Neutrophil (primary cell): ENCODE results near the gene RAPGEF2.

Experiments used
- H3K27ac ChIP-seq: fragments of 200-600 bp; sonication (generic); 2 replicates; pipeline ENCODE4 v1.5.1; 2016; ENCODE audit warnings: mild to moderate bottlenecking, moderate library complexity
- H3K27me3 ChIP-seq: fragments of 200-600 bp; sonication (generic); 2 replicates; pipeline ENCODE4 v1.6.0; 2016; ENCODE audit warnings: mild to moderate bottlenecking
- H3K36me3 ChIP-seq: fragments of 200-600 bp; sonication (generic); 2 replicates; pipeline ENCODE4 v1.5.1; 2017
- H3K4me1 ChIP-seq, 2 experiments: fragments of 200-600 bp in 1 of 2; sonication (generic) in 1 of 2; 1 replicate in 1 of 2; 2 replicates in 1 of 2; pipeline versions ENCODE4 v1.5.1 to v1.6.1; 2013 to 2016; ENCODE audit warnings: low read depth in 1 of 2, low read length in 1 of 2, mild to moderate bottlenecking in 1 of 2, moderate library complexity in 1 of 2; ENCODE audit not compliant: control insufficient read depth in 1 of 2, insufficient read depth in 1 of 2
- H3K4me3 ChIP-seq, 2 experiments: fragments of 200-600 bp in 1 of 2; sonication (generic) in 1 of 2; 1 replicate in 1 of 2; 2 replicates in 1 of 2; pipeline ENCODE4 v1.5.1; 2013 to 2016; ENCODE audit warnings: low read depth in 1 of 2, low read length in 1 of 2, mild to moderate bottlenecking in 1 of 2, moderate library complexity in 1 of 2
- H3K9me3 ChIP-seq: fragments of 200-600 bp; sonication (generic); 2 replicates; pipeline ENCODE4 v1.5.1; 2016
- TF ChIP-seq, protein P1 (sequence below): fragments of 200-600 bp; sonication (generic); IDR thresholded peaks from 2 replicates; pipeline ENCODE4 v1.5.1; 2016; ENCODE audit warnings: antibody characterized with exemption

RAPGEF2 gene

GRCh38 chr4:159395693-159396092 lies 292.8 kb downstream of the RAPGEF2 start:
- Histone ChIP-seq H3K4me1 (peaks cover 0 to 1% of the 10 kb centered on the region in 2 experiments), H3K36me3 (no peaks in the 10 kb centered on the region), H3K9me3 (no peaks in the 10 kb centered on the region), H3K27ac (no peak overlapping the region), H3K4me3 (no peak overlapping the region), H3K27me3 (peaks cover 9% of the 10 kb centered on the region)
- TF ChIP-seq, protein P1, sequence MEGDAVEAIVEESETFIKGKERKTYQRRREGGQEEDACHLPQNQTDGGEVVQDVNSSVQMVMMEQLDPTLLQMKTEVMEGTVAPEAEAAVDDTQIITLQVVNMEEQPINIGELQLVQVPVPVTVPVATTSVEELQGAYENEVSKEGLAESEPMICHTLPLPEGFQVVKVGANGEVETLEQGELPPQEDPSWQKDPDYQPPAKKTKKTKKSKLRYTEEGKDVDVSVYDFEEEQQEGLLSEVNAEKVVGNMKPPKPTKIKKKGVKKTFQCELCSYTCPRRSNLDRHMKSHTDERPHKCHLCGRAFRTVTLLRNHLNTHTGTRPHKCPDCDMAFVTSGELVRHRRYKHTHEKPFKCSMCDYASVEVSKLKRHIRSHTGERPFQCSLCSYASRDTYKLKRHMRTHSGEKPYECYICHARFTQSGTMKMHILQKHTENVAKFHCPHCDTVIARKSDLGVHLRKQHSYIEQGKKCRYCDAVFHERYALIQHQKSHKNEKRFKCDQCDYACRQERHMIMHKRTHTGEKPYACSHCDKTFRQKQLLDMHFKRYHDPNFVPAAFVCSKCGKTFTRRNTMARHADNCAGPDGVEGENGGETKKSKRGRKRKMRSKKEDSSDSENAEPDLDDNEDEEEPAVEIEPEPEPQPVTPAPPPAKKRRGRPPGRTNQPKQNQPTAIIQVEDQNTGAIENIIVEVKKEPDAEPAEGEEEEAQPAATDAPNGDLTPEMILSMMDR = no peak

DNA sequence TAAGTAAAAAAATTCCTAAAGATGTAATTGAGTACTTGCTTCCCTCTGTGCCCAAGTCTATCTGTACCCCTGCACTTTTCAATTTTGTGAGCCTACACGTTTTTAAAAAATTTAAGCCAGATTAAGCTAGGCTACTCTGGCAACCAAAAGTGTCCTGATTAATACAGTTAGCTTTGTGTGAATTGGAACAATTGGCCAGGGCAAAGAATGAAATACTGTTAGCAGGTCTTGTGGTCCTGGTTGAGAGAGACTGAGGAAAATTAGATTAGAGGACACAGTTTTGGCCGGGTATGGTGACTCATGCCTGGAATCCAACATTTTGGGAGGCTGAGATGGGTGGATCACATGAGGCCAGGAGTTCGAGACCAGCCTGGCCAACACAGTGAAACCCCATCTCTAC lies 293.3 kb downstream of the RAPGEF2 start:
- Histone ChIP-seq H3K4me1 (peaks cover 2 to 4% of the 10 kb centered on the region in 2 experiments), H3K9me3 (no peaks in the 10 kb centered on the region), H3K27me3 (peaks cover 5% of the 10 kb centered on the region), H3K36me3 (no peaks in the 10 kb centered on the region), H3K27ac (no peak overlapping the region), H3K4me3 (no peak overlapping the region)
- TF ChIP-seq, protein P1 = no peak

DNA sequence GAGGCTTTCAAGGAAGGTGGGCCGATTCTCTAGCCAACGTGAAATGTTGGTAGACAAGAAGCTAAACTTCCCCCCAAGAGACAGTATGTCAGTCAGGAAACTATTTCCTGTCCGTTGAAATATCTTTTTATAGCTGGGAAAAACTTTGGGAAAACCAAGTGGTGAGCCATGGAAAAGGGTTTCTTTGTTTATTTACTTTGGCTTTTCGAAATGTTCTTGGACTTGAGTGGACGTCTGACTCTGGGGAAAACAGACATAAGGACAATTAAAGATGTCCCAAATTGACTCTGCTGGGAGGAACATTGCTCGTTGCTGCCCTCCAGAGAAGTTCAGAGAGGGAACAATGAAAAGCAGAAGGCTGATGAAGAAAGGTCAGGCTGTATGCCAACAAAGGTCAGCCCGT lies 295.4 kb downstream of the RAPGEF2 start:
- TF ChIP-seq, protein P1 = no peak
- Histone ChIP-seq H3K4me3 (no peak overlapping the region), H3K27ac (no peak overlapping the region), H3K36me3 (no peaks in the 10 kb centered on the region), H3K27me3 (peaks cover 5% of the 10 kb centered on the region), H3K4me1 (peaks cover 2 to 6% of the 10 kb centered on the region in 2 experiments), H3K9me3 (no peaks in the 10 kb centered on the region)

GRCh38 chr4:159400558-159401225 lies 297.8 kb downstream of the RAPGEF2 start:
- Histone ChIP-seq H3K27ac (no peak overlapping the region), H3K36me3 (no peaks in the 10 kb centered on the region), H3K4me1 (peaks cover 2 to 6% of the 10 kb centered on the region in 2 experiments), H3K4me3 (no peak overlapping the region), H3K9me3 (no peaks in the 10 kb centered on the region), H3K27me3 (peaks cover 5% of the 10 kb centered on the region)
- TF ChIP-seq, protein P1 = no peak

- Histone ChIP-seq H3K36me3 (no peaks in the 10 kb centered on the region), H3K27me3 (peaks cover 5% of the 10 kb centered on the region), H3K9me3 (no peaks in the 10 kb centered on the region), H3K27ac (no peak overlapping the region), H3K4me3 (no peak overlapping the region), H3K4me1 (peaks cover 2 to 6% of the 10 kb centered on the region in 2 experiments)
- TF ChIP-seq, protein P1 = no peak
Observed at GRCh38 chr4:159401226-159401712, 298.4 kb downstream of the RAPGEF2 start.
